Tongue (tissue), 2 donors: ENCODE results near the gene MYO3A. TPM values are rescaled to one million over a fixed set of nuclear protein-coding genes. Genes with fewer than 3 reads are reported as not detected.
"Not testable (repeated sequence)": the region's sequence is repeated elsewhere in the genome, so short reads cannot be mapped to it uniquely, and the experiment has no call there.

Experiments used
- DNase-seq: peaks from one replicate; pipeline ENCODE4 v3.0.0-alpha.2; 2015
- total RNA-seq: library from RNA; depleted of rRNA; stranded (reverse); fragments of >200 nt; gene quantifications from one replicate; pipeline ENCODE4 v1.2.3, GENCODE V29; 2014

Gene MYO3A
- total RNA-seq, 1 donor from 2014 or later: 3.3 TPM

DNA sequence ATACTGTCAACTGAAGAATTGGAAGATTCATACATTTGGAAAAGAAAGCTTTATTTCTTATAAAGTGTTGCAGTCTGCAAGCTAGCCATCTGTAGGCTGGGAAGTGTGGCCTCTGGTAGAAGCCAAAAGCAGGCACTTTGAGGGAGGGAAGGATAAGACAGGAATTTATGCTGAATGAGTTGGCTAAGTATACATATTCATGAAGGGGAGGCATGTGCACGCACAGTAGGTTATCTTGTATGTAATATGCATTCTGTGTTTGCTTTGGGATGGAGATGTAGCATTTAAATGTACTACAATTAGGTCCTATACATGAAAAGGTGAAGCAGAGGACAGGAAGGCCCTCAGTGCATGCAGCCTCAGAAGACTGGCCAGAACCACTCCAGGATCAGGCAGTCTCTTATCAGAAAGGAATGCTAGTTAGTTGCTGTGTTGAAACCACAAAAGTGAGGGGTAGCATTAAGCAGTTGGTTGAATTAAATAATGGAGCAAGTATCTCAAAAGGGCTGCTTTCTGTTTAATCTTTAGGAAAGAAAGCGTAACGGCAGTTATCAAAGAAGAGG is 40.9 kb downstream of the MYO3A start:
- DNase-seq: no peak

DNA sequence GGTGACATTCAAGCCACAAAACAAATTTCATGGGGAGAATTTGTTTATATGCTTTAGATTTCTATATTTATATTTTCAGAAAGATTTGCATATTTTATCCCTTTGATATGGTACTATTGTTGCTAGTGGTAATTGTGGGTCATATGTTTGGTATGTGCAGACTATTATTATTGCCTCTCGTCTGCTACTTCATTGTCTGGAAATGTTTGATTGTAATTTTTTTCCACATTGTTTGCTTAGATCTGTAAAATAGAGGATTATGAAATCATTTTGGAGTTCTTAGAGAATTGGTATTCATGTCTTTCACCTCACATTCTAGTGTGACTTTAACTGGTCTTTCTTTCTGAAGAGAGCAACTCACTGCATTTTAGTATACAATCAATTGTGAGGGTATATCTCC is 44.7 kb downstream of the MYO3A start:
- DNase-seq: no peak

DNA sequence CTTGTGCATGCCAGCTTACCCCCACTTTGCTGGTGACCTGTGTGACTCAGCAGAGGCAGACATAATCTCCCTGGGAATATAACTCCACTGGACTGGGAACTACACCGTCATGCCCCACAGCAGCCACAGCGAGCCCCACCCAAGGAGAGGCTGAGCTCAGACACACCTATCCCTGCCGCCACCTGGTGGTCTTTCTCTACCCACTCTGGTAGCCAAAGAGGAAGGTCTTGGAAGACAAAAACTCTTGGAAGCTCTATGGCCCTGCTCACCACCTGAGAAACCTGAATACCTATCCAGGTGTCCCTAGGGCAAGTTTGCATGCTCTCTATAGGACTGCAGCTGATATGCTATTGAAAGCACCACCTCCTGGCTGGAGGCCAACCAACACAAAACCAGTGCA is 48.1 kb downstream of the MYO3A start:
- DNase-seq: no peak

GRCh38 chr10:25988583-25988982 is 54.6 kb downstream of the MYO3A start:
- DNase-seq: no peak

GRCh38 chr10:25989951-25990350 is 55.9 kb downstream of the MYO3A start:
- no peak for DNase-seq

DNA sequence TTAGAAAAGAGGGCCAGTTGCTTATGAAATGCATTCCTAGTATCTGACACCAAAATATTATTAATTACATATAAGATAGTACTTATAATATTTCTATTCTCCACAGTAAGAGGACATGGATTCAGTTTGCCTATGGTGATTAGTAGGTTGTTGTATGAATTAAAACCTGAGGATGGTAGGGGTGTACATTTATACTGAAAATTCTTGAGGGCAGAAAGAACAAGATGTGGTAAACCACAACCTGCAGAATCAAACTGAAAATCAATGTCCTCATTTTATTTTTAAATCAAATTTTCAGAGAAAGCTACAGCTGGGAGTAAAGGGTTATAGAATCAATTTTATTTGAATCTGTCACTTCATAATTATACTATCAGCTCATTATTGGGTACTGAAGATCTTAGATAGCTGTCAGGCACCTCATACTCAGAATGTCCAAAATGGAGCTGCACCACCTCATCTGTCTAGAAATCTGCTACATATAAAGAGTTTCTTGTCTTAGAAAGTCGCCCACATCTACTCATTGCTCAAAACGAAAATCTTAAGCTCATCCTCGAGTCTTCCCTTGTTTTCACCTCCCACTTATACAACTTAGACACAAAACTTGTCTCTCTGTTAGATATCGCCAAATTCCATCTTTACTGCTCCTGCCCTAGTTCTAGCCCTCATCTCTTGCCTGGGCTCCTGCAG is 65.4 kb downstream of the MYO3A start:
- DNase-seq: no peak

GRCh38 chr10:26000971-26001370 is 66.9 kb downstream of the MYO3A start:
- DNase-seq: no peak

- not testable (repeated sequence) for DNase-seq
These were observed 68.4 kb downstream of the MYO3A start for GRCh38 chr10:26002466-26002865.

GRCh38 chr10:26015092-26015491 is 81.1 kb downstream of the MYO3A start:
- no peak for DNase-seq

- DNase-seq: no peak
These were observed 88.8 kb downstream of the MYO3A start for GRCh38 chr10:26022831-26023230.

GRCh38 chr10:26024303-26024702 is 90.3 kb downstream of the MYO3A start:
- no peak for DNase-seq

GRCh38 chr10:26025523-26025922 is 91.5 kb downstream of the MYO3A start:
- DNase-seq: no peak

- no peak for DNase-seq
These were observed 95.8 kb downstream of the MYO3A start for GRCh38 chr10:26029858-26030257.

GRCh38 chr10:26031300-26031699 is 97.3 kb downstream of the MYO3A start:
- DNase-seq: no peak

GRCh38 chr10:26043469-26043868 is 109.4 kb downstream of the MYO3A start:
- no peak for DNase-seq

- peak; percentile 51 for DNase-seq
These were observed 110.2 kb downstream of the MYO3A start for GRCh38 chr10:26044141-26044749.

DNA sequence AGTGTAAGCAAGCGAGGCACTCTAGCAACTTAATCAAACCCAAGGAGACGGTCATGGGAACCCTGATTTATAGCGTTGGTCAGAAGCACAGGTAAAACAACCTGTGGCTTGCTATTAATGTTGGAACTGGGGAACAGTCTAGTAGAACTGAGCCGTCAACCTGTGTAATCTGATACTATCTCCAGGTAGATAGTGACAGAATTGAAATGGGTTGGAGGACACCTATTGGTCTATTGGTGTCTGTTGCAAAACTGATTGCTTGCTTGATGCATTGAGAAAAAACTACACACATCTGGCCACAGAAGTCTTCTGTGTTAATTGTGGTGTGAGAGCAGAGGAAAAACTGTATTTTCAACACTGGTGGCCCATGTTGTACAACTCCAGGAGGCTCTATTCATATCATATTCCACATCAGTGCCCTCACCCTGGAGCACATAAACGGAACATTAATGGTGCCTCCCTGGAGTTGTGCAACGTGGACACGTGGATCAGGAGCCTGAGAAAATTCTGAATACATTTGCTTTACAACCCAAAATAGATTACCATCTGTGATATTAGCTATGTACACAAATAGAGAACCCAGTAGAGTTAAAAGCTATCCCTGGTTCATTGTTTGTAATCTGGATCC is 112.2 kb downstream of the MYO3A start:
- no peak for DNase-seq

DNA sequence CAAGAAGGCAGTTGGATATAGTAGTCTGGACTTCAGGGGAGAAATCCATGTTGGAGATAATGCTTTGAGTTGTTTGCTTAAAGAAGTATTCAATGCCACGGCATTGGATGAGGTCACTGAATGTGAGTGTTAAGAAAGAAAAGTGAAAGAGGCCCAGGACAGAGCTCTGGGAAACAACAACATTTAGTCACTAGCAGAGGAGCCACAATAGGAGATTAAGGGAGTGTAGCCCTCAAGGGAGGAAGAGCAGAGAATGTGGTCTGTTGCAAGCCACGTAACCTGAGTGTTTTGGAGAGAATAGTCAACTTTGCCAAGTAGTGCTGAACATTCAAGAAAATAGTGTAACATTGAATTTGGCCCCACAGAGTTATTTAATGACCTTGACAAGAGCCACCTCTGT is 114.7 kb downstream of the MYO3A start:
- no peak for DNase-seq

GRCh38 chr10:26052326-26052725 is 118.3 kb downstream of the MYO3A start:
- DNase-seq: no peak

GRCh38 chr10:26057466-26057865 is 123.4 kb downstream of the MYO3A start:
- no peak for DNase-seq

GRCh38 chr10:26064106-26064505 is 130.1 kb downstream of the MYO3A start:
- no peak for DNase-seq

DNA sequence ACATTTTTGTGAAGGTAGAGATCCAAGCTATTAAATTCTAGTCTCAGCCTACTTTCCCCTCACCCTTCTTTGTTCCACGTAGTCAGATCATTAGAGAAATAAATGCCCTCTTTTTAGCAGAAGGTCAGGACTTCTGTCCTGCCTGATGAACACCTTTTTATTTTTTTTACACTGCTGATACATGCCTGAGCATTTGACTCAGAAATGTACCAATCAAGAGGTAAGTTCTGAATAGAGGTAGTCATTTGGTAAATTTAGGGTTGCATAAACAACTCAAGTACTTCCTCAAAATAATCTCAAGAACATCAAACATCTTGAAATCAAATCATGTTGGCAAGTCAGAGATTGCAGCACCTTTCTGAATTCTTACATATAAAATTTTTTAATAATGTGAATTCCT is 133.7 kb downstream of the MYO3A start:
- DNase-seq: no peak

GRCh38 chr10:26080971-26081370 is 146.9 kb downstream of the MYO3A start:
- DNase-seq: not testable (repeated sequence)

DNA sequence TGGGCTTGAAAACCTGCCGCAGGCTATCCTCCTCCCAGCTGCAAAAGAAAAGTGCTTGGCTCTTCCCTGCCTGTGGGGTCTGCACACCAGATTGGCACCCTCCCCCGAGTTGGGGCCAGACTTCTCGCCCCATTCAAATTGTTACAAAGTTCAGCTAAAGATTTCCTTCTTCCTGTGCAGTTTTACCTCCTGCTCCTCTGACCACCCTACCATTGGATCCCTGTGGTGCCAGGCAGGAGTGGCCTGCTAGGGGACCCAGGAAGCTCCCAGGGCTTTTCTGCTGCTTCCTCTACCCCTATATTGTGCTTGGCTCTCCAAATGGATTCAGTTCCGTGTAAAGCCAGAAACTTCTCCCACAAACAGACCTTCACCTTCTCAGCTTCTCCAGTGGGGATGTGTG is 147.4 kb downstream of the MYO3A start:
- DNase-seq: no peak
